G401.6 (cell line): Measurements from ENCODE around the gene EFCAB9.
"Not testable (repeated sequence)": the region's sequence is repeated elsewhere in the genome, so short reads cannot be mapped to it uniquely, and the experiment has no call there.

Experiments
- FAIRE-seq: peaks from 2 replicates; lab custom pipeline; 2012; peaks lifted over from hg19 to GRCh38; lab: Jason Lieb, UNC

EFCAB9 gene

DNA sequence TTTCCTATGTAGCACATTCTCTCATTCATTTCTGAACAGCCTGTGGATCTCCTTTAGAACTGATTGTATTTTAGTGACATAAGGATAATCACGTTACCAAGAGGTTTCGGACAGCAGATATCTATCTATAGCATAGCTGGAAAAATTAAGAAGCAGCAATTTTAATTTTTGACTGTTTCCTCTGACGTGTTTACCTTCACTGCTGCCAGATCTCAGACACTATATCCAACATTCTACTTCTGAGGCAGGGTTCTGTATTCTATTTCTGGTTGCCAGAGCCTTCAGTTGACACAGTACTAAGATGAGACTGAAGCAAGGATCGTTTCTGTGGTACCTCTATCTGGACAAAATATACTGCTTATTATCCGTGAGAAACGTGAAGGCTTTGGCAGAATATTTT is at the start of gene EFCAB9:
TSS of gene EFCAB9 (plus strand) at position 301 of the 400 bp plus-strand sequence. CDS start at position 302, 1 bp downstream.
- no peak for FAIRE-seq

DNA sequence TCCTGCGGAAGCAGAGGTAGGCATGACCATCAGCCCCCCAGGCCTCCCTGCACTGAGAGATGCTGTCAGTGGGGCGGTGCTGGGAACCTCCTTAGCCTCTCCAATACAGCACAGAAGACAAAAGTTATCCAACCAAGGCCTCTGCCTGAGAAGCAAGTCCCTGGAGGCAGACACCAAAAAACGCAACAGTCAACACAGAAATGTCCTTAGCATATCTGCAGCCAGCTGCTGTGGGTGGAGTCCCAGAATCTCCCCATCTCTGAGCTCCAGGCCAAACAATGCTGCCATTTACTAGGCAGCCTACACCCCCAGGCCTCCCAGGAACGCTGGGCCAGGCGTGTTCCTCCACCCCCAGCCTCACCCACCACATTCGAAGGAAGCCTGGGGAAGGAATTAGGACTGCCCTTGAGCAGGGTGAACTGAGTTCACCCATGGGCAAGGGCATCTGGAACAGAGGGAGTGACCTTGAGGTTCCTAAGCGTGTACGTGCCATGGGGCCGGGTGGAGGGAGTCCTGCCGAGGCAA is 49.6 kb upstream of the EFCAB9 start:
- FAIRE-seq = no peak

DNA sequence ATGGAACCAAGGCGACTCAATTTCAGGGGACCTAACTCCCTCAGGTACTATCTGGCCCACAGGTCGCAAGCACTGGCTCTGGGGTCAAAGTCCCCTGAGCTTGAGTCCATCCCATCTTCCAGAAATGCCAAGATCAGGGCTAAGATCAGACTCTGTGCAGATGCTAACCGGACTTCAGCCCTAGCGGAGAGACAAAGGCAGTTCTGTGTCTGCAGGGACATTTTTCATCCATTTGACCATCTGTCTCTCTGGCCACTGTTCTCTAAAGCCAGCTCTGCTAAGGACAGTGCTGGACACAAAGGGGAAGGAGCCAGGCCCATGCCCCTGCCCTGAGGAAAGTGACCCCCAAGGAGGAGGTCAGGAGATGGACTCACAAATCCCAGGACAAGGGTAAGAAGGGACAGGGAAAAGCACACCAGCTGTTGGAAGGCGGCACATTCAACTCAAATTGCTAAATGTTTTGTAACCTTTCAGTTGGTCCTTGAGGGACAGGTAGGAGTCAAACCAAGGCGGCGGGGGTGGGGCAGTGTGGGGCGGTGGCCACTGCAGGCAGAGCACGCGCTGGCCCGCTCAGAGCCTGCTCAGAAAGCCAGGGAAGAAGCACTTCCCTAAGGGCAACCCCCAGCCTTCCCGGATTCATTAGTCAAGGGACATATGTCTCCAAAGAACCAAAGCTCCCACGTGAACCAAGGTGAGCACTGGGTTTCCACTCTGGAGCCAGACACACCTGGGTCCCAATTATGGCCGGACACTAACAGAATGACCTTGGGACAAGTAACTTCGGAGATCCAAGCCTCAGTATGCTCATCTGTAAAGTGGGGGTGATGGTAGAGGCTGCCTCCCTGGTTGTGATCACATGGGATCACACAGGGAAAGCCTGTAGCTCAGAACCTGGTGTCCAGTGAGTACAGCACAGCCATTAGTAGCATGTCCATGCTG is 48.8 kb upstream of the EFCAB9 start:
- FAIRE-seq = no peak

DNA sequence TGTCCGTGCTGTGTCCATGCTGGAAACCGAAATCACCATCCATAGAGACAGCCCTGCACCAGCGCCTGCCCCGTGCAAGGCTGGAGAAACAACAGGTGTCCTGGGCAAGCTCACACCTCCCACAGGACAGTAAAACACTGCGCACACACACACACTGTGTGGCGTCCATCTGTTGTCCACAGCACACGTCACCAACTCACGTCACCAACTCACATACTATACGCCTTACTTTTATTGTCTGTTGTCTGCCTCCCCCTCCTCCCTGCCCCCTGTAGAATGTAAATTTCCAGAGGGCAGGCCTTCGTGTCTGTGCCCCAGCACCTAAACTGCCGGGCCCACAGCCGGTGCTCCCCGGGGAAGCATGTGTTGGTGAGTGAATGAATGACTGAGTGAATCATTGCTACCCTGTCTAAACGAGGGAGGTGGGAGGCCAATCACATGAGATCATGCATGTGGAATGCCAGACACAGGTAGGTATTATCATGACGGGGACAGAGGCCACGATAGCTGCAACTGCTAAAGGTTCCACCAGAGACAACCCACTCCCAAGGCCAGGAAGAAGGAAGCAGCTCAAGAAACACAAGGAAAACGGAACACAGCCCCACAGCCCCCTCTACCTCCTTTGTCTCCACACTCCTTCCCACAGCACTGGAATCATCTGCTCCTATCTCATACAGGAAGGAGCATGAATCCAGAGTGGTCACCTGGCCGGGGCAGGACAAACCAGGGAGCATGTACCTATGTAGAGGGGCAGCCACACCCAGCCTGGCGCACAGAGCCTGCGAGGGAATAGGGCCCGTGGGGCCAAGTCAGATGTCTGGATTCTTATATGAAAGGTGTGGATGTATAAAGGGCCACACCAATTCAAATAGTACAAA is 47.9 kb upstream of the EFCAB9 start:
- no peak for FAIRE-seq

DNA sequence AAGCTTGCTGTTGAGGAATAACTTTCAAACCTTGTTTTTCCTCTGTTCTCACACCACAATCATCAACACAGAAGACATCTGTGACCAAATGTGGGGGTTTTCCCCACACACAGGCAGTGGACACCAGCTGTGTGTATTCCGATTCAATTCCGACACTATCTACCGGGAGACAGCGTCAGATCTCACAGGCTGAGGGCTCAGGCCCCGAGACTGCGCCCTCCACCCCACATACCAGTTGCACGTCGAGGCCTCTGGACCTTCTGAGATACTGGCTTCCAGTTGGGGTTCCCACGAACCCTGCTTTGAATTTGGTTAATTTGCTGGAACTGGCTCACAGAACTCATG is 47.3 kb upstream of the EFCAB9 start:
- no peak for FAIRE-seq

DNA sequence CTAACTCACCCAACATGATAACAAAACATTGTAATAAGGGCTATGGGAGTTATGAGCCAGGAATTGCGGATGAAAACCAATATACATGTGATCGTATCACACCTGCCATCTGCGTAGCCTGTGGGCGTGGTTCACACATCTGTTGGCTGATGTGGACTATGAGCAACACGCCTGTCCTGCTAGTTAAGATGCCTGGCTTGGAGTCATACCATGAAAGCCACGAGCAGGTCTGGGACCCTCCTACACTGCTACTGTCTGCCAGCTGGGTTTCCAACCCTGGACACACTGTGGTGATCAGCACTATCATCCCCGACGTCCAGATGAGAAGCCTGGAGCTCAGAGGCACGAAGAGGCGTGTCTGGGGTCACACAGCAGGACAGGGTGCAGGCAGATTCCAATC is 46.1 kb upstream of the EFCAB9 start:
- no peak for FAIRE-seq

DNA sequence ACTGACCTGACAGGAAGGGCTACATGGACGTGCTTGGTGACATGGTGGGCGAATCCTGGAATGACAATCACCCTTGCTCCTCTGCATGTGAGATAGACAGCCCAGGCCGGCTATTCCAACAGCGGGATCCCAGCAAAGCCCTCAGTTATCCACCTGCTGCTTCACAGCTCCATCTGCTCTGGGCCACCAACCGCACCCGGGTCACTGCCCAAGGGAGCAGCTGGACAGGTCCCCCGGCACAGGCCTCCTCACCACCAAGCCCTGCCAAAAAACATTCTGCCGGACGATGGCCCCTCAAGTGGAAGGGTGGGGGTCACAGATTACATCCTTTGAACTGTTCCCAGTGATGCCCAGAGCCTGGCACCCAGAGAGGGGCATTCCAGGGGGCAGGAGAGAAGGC is 45.6 kb upstream of the EFCAB9 start:
- no peak for FAIRE-seq

DNA sequence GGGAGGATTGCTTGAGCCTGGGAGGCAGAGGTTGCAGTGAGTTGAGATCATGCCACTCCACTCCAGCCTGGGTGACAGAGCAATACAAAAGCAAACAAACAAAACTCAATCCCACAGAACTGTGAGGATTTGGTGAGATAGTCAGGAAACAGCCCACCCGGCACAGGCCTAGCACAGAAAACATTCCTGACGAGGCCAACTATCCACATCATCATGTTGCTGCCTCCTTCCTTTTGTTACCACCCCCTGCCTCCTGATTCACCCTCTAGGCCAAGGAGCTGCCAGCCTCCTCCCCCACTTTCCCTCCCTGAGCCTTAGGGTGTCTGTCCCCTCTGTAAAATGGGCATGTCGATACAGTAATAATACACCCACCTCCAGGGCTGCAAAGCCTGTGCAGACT is 44.9 kb upstream of the EFCAB9 start:
- no peak for FAIRE-seq

DNA sequence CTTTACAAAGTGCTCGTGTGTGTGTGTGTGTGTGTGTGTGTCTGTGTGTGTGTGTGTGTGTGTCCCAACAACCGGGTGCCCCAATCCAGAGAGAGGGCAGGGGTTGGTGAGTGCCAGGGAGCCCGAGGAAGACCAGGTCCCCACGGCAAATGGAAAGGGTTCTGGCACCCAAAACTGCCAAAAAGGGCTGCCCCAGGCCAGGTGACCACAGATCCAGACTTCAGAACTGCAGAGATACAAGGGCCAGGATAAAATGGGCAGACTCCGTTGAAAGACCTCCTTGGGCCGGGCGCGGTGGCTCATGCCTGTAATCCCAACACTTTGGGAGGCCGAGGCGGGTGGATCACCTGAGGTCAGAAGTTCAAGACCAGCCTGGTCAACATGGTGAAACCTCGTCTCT is 44.5 kb upstream of the EFCAB9 start:
- FAIRE-seq = not testable (repeated sequence)

DNA sequence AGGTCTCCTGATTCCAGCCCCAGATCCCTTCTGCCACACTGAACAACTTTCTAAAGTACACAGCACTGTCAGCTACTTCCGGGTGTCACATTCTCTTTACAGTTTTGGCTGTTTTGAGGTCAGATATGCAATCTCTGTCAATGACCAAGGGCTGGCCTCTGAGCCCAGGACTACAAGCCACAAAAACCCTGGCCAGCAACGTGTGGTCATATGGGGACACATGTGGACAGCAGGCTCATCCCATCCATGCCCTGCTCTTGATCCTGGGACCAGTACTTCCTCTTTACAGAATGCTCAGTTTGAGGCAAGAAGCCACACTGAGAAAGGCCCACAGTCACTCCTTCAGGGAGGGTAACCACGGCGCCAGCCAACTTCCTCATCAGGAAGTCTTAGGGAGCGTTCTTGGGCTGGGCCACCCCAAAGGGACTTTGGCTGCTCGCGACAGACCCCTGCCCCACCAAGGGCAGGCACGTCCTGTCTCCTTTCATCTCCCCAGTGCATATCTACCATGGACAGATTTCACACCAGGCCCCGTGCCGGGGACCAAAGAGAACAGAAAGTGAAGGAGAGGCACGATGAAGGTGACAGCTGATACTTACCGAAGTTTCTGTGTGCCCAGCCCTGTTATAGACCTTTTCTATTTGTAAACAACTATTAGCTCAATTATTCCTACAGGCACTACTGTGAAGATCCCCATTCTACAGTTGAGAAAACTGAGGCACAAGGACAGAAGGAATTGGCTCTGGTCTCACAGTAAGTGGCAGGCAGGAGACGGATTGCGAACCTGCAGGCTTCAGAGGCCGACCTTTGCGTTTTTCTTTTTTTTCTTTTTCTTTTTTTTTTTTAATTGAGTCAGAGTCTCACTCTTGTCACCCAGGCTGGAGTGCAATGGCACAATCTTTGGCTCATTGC is 43.2 kb upstream of the EFCAB9 start:
- no peak for FAIRE-seq

DNA sequence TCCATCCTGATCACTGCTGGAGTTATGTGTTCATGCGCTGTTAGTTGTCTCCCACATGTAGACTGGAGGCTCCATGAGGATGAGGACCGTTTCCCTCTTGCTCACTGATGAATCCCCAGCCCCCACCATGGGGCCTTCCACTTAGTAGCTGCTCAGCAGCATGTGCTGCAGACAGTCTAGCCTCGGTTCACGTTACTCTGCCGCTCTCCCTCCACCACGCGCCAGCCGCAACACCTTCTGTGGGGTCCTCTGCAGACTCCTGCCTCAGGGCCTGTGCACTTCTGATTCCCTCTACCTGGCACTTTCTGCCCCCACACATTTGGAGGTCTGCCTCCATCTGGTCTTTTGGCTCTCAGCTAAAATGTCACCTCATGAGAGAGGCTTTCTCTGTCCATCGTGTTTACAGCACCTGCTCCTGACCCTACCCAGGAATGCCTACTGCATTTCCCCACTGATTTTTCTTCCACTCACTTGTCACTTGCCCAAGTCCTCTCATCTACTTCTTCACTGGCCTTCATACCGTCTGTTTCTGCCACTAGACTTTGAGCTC is 42.2 kb upstream of the EFCAB9 start:
- FAIRE-seq = no peak

DNA sequence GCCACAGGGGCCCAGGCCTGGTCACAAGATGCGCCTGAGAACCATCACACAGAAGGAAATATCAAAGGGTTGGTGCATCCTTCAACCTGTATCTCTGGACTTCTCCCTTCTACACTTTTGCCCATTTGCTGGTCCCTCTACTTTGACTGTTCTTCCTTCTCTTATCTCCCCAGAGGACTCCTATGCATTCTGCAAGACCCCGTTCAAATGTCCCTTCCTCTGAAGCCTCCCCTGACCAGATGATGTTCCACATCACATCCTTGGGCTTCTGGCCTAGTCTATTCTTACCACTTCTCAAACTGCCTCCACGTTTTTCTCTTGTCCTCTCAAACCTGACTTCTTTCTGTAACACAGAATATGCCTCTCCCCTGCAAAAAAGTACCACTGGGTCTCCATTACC is 40.3 kb upstream of the EFCAB9 start:
- FAIRE-seq = no peak

DNA sequence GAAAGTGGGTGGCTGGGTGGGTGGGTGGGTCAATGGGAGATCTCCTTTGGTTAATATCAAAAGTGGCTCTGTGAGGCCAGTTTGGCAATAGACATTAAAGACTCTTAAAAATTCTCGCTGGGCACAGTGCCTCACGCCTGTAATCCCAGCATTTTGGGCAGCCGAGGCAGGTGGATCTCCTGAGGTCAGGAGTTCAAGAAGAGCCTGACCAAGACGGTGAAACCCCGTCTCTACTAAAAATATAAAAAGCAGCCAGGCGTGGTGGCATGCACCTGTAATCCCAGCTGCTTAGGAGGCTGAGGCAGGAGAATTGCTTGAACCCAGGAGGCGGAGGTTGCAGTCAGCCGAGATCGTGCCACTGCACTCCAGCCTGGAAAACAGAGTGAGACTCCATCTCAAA is 38.9 kb upstream of the EFCAB9 start:
- not testable (repeated sequence) for FAIRE-seq

DNA sequence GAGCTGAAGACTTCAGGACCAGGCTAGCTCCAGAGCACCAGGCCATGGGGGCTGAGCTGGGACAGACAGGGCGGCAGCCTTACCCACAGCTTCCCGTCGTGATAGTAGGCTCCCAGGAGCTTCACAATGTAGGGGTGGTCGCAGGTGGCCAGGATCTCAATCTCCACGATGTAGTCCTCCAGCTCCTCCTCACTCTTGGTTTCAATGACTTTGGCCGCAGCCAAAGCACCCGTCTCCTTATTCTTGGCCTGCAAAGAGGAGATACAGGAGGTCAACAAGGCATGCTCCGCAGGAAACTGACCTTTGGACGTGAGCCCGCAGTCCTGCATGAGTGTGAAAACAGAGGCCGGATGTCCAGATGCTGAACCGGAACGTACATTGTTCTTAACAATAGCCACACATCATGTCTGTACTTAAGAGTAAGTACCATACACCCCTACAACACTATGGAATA is 37.4 kb upstream of the EFCAB9 start:
- no peak for FAIRE-seq

DNA sequence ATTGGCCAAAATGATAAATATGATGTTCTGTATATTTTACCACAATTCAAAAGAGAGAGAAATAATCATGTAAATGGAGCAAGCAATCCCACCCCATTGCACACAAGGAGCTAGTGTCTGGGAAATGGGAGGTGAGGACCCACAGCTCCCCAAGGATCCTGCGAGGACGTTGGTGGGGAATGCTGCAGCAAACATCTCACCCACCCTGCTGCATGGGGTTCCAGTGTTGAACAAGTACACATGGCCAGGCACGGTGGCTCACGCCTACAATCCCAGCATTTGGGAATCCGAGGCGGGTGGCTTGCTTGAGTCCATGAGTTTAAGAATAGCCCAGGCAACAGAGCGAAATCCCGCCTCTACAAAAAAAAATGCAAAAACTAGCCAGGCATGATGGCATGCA is 35.0 kb upstream of the EFCAB9 start:
- no peak for FAIRE-seq

DNA sequence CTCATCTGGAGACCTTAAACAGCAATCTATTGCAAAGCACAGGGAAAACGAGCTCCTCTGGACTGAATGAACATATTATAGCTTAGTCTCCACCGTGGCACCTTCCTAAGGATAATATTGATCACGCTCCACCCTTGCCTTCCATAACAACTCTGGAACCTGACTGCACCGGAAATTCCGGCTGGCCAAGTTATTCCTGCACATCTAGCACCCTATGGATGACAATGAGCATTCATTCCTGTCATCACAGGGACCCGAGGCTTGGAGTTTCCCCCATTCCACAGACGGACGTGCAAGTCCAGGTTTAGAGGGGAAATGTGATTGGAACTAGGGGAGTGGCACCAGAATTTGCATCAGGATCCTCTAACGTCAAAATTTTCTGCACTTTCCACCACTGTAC is 33.5 kb upstream of the EFCAB9 start:
- no peak for FAIRE-seq

DNA sequence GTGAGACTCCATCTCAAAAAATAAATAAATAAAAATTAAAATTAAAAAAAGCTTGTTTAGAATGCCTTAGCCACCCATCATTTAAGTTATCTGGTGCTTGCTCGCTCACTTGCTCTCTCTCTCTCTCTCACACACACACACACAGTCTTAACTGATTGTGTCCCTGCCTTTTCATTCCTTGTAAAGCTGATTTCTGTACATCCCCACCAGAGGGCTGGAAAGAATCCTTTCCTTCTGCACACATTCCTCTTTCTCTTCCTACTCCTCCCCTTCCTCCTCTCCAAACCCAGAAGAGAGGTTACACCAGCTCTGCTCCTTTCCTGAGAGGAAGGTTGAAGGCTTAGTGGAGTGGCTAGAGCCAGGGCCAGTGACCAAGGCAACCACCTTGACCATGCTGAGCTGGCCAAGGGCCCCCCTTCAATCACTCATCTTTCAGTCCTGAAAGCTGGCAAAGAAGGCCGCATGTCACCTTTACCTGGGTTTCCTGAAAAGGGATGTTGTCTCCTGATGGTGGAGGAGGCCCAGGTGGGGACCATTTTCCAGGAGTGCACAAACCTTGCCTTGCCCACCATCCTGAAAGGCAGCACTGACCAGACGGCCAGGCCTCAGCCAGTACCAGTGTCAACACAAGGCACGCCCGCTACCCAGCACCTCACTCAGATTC is 31.5 kb upstream of the EFCAB9 start:
- no peak for FAIRE-seq

DNA sequence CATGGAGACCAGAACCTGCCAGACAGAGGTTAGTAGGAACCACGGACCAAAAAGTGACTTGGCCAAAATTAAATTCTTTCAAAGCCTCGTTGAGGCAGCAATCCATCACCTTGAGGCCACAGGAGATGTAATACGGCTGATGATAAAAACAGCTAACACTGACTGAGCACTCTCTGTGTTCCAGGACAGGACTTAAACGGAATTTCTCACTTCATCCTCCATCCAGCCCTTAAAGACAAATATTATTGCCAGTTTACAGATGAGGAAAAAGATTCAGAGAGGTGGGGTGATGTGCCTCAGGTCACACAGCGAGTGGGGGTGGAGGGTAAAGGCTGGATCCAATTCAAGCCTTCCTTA is 31.0 kb upstream of the EFCAB9 start:
- FAIRE-seq = no peak

DNA sequence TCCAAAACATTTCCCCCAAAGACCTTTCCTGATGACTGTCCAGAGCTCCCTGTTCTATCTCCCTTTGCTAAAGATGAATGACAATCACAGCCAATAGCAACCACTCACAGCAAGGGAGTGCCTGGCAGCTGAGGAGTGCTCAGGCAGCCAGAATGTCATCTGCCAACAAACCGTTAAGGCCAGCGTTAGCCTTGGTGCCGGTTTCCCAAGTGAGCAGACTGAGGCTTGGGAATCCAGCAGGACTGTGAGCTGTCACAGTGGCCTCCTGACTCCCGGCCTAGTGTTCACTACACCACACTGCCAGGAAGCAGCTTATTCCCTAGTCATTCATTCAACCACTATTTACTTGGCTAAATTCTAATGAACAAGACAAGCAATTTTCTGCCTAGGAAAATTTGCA is 30.6 kb upstream of the EFCAB9 start:
- FAIRE-seq = no peak

DNA sequence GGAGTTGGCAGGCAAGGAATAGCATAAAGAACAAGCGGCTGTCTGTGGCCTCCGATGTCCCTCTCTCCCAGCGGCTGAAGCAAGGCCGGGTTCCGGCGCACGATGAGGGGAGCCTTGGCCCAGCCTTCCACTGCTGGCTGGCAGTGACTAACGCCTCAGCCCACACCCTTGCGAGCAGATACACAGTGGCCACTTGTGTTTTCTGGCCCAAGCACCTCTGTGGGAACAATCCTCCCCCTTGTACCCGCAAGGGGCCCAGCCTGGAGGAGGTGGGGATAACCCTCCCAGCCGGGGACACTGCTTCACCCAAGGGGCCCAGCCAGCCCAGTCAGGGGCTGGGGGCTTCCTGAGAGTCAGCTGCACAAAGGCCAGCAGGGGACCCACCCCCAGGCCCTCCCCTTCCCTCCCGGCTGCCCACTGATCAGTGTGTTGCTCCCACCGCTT is 29.2 kb upstream of the EFCAB9 start:
- FAIRE-seq = no peak

DNA sequence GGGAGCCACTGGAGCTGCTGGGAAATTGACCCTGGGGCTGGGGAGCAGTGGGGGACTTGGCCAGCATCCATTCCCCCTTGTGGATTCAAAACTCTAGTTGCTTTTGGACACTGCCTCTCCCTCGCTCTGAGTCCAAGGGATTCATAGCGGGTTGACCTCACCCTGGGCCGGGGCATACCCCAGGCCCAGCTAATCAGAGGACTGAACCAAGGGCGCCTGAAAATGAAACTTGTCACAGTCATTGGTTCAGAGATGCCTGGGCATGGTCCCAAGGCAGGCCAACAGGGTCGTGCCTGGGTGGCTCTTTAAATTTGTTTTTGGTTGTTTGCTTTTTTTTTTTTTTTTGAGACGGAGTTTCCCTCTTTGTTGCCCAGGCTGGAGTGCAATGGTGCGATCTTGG is 28.5 kb upstream of the EFCAB9 start:
- no peak for FAIRE-seq
